ENCODE measurements around the gene RHOC. TPM values are rescaled to one million over a fixed set of nuclear protein-coding genes. Genes with fewer than 3 reads are reported as not detected.

The RHOC gene
- total and polyA plus RNA-seq, 2 experiments from 2014 or later = 65.4 to 76.7 TPM

GRCh38 chr1:112695276-112695675, 11.7 kb downstream of the RHOC start:
- Histone ChIP-seq H3K4me1 (ENCODE audit: insufficient read depth) (peaks cover 14% of the 10 kb centered on the region), H3K79me2 (replicated peaks; ENCODE audit: insufficient read depth) (no peaks in the 10 kb centered on the region), H3K4me3 (no peak overlapping the region), H3K27ac (ENCODE audit: low read depth) (no peak overlapping the region), H3K9me2 (ENCODE audit: insufficient read depth) (no peaks in the 10 kb centered on the region), H2AFZ (no peak overlapping the region), H3F3A (replicated peaks; ENCODE audit: low read depth) (0 out of 2 replicates have a peak, but pooled peaks cover 3% of the 10 kb centered on the region), H3K27me3 (ENCODE audit: insufficient read depth) (0 out of 2 replicates have a peak, but pooled peaks cover 4% of the 10 kb centered on the region), H4K20me1 (replicated peaks; ENCODE audit: insufficient read depth) (peaks cover 7% of the 10 kb centered on the region), H3K4me2 (no peak overlapping the region), H3K36me3 (ENCODE audit: insufficient read depth) (no peaks in the 10 kb centered on the region; the same call in none of the 2 replicates)
- H3K27me3 Mint-ChIP-seq (ENCODE audit: insufficient read depth, low read depth, poor library complexity) = peaks cover 21% of the 10 kb centered on the region
- H3K27ac Mint-ChIP-seq = no peak overlapping the region
- H3K4me3 Mint-ChIP-seq = no peak overlapping the region
- no peaks in the 10 kb centered on the region for H3K9me3 Mint-ChIP-seq
- ATAC-seq = no peak
- TF ChIP-seq ZNF331 (CRISPR knock-in tag; IDR thresholded peaks at IDR 0.05; ENCODE audit: low read depth) (no peak), JUNB (IDR thresholded peaks at IDR 0.05; ENCODE audit: unreplicated experiment) (no peak), NANOG (IDR thresholded peaks at IDR 0.05; ENCODE audit: borderline replicate concordance) (no peak), STAT1 (IDR thresholded peaks at IDR 0.05; ENCODE audit: unreplicated experiment) (no peak), POLR2AphosphoS5 (IDR thresholded peaks at IDR 0.05; ENCODE audit: low read depth) (no peak), ZNF114 (CRISPR knock-in tag; IDR thresholded peaks at IDR 0.05) (no peak), CTCF (conservative IDR thresholded peaks at IDR 0.05; ENCODE audit: low read depth in 2 of 2) (no peak), ZNF462 (CRISPR knock-in tag; IDR thresholded peaks at IDR 0.05) (no peak), CREB1 (CRISPR knock-in tag; IDR thresholded peaks at IDR 0.05; ENCODE audit: low read depth) (no peak), EZH2phosphoT487 (IDR thresholded peaks at IDR 0.05; ENCODE audit: unreplicated experiment) (no peak), EZH2 (IDR thresholded peaks at IDR 0.05; ENCODE audit: low read depth, unreplicated experiment) (no peak)
- TF ChIP-seq, protein P1, sequence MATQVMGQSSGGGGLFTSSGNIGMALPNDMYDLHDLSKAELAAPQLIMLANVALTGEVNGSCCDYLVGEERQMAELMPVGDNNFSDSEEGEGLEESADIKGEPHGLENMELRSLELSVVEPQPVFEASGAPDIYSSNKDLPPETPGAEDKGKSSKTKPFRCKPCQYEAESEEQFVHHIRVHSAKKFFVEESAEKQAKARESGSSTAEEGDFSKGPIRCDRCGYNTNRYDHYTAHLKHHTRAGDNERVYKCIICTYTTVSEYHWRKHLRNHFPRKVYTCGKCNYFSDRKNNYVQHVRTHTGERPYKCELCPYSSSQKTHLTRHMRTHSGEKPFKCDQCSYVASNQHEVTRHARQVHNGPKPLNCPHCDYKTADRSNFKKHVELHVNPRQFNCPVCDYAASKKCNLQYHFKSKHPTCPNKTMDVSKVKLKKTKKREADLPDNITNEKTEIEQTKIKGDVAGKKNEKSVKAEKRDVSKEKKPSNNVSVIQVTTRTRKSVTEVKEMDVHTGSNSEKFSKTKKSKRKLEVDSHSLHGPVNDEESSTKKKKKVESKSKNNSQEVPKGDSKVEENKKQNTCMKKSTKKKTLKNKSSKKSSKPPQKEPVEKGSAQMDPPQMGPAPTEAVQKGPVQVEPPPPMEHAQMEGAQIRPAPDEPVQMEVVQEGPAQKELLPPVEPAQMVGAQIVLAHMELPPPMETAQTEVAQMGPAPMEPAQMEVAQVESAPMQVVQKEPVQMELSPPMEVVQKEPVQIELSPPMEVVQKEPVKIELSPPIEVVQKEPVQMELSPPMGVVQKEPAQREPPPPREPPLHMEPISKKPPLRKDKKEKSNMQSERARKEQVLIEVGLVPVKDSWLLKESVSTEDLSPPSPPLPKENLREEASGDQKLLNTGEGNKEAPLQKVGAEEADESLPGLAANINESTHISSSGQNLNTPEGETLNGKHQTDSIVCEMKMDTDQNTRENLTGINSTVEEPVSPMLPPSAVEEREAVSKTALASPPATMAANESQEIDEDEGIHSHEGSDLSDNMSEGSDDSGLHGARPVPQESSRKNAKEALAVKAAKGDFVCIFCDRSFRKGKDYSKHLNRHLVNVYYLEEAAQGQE (IDR thresholded peaks at IDR 0.05; ENCODE audit: unreplicated experiment) = no peak
- TF ChIP-seq, protein P2, sequence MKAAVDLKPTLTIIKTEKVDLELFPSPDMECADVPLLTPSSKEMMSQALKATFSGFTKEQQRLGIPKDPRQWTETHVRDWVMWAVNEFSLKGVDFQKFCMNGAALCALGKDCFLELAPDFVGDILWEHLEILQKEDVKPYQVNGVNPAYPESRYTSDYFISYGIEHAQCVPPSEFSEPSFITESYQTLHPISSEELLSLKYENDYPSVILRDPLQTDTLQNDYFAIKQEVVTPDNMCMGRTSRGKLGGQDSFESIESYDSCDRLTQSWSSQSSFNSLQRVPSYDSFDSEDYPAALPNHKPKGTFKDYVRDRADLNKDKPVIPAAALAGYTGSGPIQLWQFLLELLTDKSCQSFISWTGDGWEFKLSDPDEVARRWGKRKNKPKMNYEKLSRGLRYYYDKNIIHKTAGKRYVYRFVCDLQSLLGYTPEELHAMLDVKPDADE (IDR thresholded peaks at IDR 0.05) = no peak
- H3K4me1 Mint-ChIP-seq = peaks cover 33% of the 10 kb centered on the region
- no peak for DNase-seq (ENCODE audit: low spot score)
- H3K36me3 Mint-ChIP-seq (ENCODE audit: low read depth) = peaks cover 69% of the 10 kb centered on the region

Measured in GM23338 (cell line).